NT2/D1 (cell line): Measurements from ENCODE around the gene SYNGR1.

ENCODE experiments used
- SUZ12 ChIP-seq: IDR thresholded peaks from 2 replicates; pipeline ENCODE4 v1.6.1; 2011; ENCODE audit not compliant: insufficient read length, insufficient read depth; ENCODE audit errors: extremely low read depth
- YY1 ChIP-seq: IDR thresholded peaks from 2 replicates; pipeline ENCODE4 v1.6.1; 2011; ENCODE audit not compliant: insufficient read length, insufficient read depth

DNA sequence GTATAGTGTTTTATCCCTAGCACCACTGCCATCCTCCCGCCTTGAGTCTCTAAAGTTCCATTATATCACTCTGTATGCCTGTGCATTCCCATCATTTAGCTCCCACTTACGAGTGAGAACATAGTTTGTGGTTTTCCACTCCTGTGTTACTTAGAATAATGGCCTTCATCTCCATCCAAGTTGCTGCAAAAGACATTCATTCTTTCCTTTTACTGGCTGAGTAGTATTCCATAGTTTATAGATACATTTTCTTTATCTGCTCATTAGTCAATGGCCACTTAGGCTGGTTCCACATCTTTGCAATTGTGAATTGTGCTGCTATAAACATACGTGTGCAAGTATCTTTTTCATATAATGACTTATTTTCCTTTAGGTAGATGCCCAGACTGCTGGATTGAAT, 74.2 kb downstream of the SYNGR1 start:
- TF ChIP-seq SUZ12 (no peak), YY1 (no peak)
